A673 (cell line): Measurements from ENCODE around the gene NKX6-1. TPM values are rescaled to one million over a fixed set of nuclear protein-coding genes. Genes with fewer than 3 reads are reported as not detected.

ENCODE experiments used
- BruUV-seq: library from RNA; stranded (reverse); fragments of 400-500 nt; replicated peaks from 2 replicates; lab custom pipeline; 2021; lab: Mats Ljungman, UMichigan
- CTCF ChIA-PET: fragments of 300-600 bp; sonication (Branson Sonifier 250); formaldehyde crosslinking; loops from one replicate; lab custom pipeline; 2022; ENCODE audit warnings: antibody characterized with exemption; lab: Charles Lee
- POLR2A ChIA-PET: fragments of 300-600 bp; sonication (Branson Sonifier 250); formaldehyde crosslinking; loops from one replicate; lab custom pipeline; 2022; ENCODE audit warnings: antibody characterized with exemption; ENCODE audit not compliant: low non-redundant PET; lab: Charles Lee
- DNase-seq: peaks from one replicate; pipeline ENCODE4 v3.0.0-alpha.2; 2015; ENCODE audit warnings: low spot score
- H3K27ac ChIP-seq: fragments of 200-600 bp; sonication (generic); 2 replicates; pipeline ENCODE4 v1.5.1; 2016; ENCODE audit warnings: mixed run types, low read depth, mild to moderate bottlenecking, mixed read lengths, antibody characterized with exemption, low read length; ENCODE audit not compliant: poor library complexity, severe bottlenecking
- H3K27me3 ChIP-seq: fragments of 200-600 bp; sonication (generic); replicated peaks from 2 replicates; pipeline ENCODE4 v1.6.1; 2017; ENCODE audit warnings: mixed run types, low read depth, mild to moderate bottlenecking, mixed read lengths, antibody characterized with exemption, low read length; ENCODE audit not compliant: insufficient read depth, poor library complexity
- H3K36me3 ChIP-seq: fragments of 200-600 bp; sonication (generic); 2 replicates; pipeline ENCODE4 v1.6.1; 2016; ENCODE audit warnings: mixed run types, mild to moderate bottlenecking, mixed read lengths, antibody characterized with exemption, low read length; ENCODE audit not compliant: insufficient read depth, poor library complexity, severe bottlenecking
- H3K4me1 ChIP-seq: fragments of 200-600 bp; sonication (generic); 2 replicates; pipeline ENCODE4 v1.6.1; 2017; ENCODE audit warnings: mixed run types, mild to moderate bottlenecking, mixed read lengths, antibody characterized with exemption, low read length; ENCODE audit not compliant: insufficient read depth, poor library complexity, severe bottlenecking
- H3K4me3 ChIP-seq: fragments of 200-600 bp; sonication (generic); 2 replicates; pipeline ENCODE4 v1.5.1; 2016; ENCODE audit warnings: low read depth, mixed run types, mild to moderate bottlenecking, mixed read lengths, low read length; ENCODE audit not compliant: poor library complexity, severe bottlenecking
- H3K9me3 ChIP-seq: fragments of 200-600 bp; sonication (generic); 2 replicates; pipeline ENCODE4 v1.6.1; 2016; ENCODE audit warnings: mixed run types, low read depth, mild to moderate bottlenecking, mixed read lengths, antibody characterized with exemption, low read length; ENCODE audit not compliant: poor library complexity, severe bottlenecking
- EZH2 ChIP-seq: fragments of 200-600 bp; sonication (generic); IDR thresholded peaks from 2 replicates; pipeline ENCODE4 v1.6.1; 2017; ENCODE audit warnings: borderline replicate concordance, low read depth, mild to moderate bottlenecking, mixed read lengths, antibody characterized with exemption, low read length; ENCODE audit not compliant: poor library complexity, severe bottlenecking
- intact Hi-C: fragments of 100-400 bp; cut with micrococcal nuclease; formaldehyde crosslinking; loops from one replicate; pipeline ENCODE4 v1.10.0; 2022; ENCODE audit not compliant: unreplicated experiment
- total RNA-seq: library from RNA; stranded (reverse); gene quantifications from 2 replicates; pipeline ENCODE4 v1.2.3, GENCODE V29; 2021
- TF ChIP-seq, protein P1 (sequence below): fragments of 300-800, 200-600 bp; sonication (generic); conservative IDR thresholded peaks from 2 replicates; pipeline ENCODE4 v1.5.1; 2017; ENCODE audit warnings: low read depth, mild to moderate bottlenecking, antibody characterized with exemption, low read length, moderate library complexity, mixed read lengths

The NKX6-1 gene
- total RNA-seq, 1 experiment from 2014 or later, result 8.8 TPM

DNA sequence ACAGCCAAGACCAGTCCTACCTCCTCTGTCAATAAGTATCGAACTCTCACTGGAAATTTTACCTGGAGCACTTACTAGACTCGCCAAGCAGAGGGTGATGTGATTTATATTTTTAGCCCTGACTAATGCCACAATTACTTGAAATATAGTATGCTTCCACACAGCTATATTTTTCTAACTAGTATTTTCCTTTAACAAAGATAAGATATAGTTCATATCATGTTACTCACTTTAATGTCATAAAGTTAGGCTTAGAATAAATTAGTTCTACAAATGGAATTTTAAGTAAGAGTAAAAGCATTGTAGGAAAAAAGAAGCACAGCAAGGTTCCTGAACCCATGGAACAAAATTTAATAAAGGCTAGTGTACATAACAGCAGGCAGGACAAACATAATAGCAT is 16.0 kb upstream of the NKX6-1 start:
- H3K27ac ChIP-seq, result no peak overlapping the region
- no peak overlapping the region for H3K4me3 ChIP-seq
- intact Hi-C loops, result no loop called here
- ChIA-PET POLR2A (no interaction called here), CTCF (no interaction called here)
- no peak for DNase-seq
- H3K4me1 ChIP-seq, result no peaks in the 10 kb centered on the region
- H3K9me3 ChIP-seq, result no peaks in the 10 kb centered on the region
- no peaks in the 10 kb centered on the region for H3K27me3 ChIP-seq
- no peaks in the 10 kb centered on the region for H3K36me3 ChIP-seq
- BruUV-seq, result no TSS peak
- TF ChIP-seq EZH2, result no peak
- TF ChIP-seq, protein P1, sequence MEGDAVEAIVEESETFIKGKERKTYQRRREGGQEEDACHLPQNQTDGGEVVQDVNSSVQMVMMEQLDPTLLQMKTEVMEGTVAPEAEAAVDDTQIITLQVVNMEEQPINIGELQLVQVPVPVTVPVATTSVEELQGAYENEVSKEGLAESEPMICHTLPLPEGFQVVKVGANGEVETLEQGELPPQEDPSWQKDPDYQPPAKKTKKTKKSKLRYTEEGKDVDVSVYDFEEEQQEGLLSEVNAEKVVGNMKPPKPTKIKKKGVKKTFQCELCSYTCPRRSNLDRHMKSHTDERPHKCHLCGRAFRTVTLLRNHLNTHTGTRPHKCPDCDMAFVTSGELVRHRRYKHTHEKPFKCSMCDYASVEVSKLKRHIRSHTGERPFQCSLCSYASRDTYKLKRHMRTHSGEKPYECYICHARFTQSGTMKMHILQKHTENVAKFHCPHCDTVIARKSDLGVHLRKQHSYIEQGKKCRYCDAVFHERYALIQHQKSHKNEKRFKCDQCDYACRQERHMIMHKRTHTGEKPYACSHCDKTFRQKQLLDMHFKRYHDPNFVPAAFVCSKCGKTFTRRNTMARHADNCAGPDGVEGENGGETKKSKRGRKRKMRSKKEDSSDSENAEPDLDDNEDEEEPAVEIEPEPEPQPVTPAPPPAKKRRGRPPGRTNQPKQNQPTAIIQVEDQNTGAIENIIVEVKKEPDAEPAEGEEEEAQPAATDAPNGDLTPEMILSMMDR, result no peak

DNA sequence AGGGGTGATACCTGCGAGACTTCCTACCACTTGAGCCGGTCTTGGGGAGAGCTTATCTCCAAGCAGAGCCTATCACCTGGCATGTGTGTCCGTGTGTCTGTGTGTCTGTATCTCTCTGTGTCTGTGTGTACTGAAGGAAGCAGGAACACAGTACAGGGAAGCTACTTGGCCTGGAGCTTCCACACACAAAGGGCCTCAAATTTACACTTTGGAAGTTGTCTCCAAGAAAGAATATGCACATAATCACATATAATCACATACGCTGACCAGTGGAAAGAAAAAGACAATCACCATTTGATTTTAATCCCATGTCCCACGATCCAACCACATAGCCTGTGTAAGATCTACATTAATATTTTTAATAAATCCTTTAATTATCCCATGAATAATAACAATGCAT is 13.2 kb upstream of the NKX6-1 start:
- no TSS peak for BruUV-seq
- H3K27ac ChIP-seq, result no peak overlapping the region
- DNase-seq, result no peak
- TF ChIP-seq EZH2, result no peak
- TF ChIP-seq, protein P1, result no peak
- H3K4me3 ChIP-seq, result no peak overlapping the region
- intact Hi-C loops, result no loop called here
- H3K4me1 ChIP-seq, result no peaks in the 10 kb centered on the region
- H3K9me3 ChIP-seq, result no peaks in the 10 kb centered on the region
- CTCF ChIA-PET, result no interaction called here
- no peaks in the 10 kb centered on the region for H3K36me3 ChIP-seq
- POLR2A ChIA-PET, result no interaction called here
- no peaks in the 10 kb centered on the region for H3K27me3 ChIP-seq

DNA sequence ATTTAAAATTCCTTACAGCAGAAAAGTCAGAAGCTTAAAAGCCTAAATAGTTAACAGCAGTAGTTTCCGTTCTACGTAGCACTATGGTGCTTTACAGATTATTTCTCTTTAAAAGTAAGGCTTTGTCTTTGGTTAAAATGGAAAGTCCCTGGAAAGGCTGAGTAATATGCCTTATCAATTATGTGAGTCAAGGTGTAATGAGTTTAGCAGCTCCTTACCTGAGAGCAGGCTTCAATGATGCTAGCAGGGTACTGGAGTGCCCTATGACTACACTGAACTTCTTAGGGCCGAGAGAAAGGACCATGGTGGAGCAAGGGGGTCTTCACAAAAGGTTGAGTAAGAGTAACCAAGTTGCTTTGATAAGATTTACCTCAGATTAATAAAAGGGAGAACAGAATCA is 12.6 kb upstream of the NKX6-1 start:
- H3K4me1 ChIP-seq, result no peaks in the 10 kb centered on the region
- TF ChIP-seq, protein P1, result no peak
- no peak for TF ChIP-seq EZH2
- H3K9me3 ChIP-seq, result no peaks in the 10 kb centered on the region
- intact Hi-C loops, result no loop called here
- no peak overlapping the region for H3K27ac ChIP-seq
- DNase-seq, result no peak
- BruUV-seq, result no TSS peak
- no peaks in the 10 kb centered on the region for H3K27me3 ChIP-seq
- H3K4me3 ChIP-seq, result no peak overlapping the region
- ChIA-PET POLR2A (no interaction called here), CTCF (no interaction called here)
- no peaks in the 10 kb centered on the region for H3K36me3 ChIP-seq
